ENCODE data around the gene PPBP.

DNA sequence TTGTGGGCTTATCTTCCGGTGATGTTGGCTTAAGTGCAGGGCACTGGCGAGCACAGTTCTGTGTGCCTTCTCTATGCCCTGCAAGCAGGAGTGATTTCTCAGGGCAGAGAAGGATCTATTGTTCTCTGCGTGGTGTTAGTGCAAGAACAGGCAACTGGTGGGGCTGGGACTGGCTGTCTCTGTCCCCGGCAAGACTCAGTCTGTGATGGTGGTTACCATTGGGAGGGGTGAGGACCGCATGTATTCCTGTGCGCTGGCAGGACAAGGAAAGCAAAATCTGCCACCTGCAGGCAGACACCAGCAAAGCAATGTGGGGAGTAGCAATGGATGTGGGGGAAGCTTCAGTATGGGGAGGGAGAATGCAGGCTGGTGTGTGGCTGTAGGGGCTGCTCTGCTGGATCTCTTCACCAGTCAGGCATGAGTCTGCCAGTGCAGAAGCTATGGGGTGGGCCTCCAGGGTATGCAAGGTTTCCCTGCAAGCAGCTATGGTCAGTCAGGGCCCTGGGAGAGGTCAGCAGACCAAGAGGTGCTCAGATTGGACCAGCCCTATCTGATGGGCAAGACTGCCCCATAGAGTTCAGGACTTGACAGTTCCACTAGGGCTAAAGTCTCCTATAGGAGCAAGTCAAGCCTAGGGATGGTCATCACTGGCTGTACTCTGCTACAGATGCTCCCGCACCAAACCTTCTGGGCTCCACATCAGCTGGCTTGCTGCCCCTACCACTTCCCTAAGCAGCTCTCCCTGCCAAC, 23.0 kb downstream of the PPBP start:
- TF ChIP-seq, protein P1, sequence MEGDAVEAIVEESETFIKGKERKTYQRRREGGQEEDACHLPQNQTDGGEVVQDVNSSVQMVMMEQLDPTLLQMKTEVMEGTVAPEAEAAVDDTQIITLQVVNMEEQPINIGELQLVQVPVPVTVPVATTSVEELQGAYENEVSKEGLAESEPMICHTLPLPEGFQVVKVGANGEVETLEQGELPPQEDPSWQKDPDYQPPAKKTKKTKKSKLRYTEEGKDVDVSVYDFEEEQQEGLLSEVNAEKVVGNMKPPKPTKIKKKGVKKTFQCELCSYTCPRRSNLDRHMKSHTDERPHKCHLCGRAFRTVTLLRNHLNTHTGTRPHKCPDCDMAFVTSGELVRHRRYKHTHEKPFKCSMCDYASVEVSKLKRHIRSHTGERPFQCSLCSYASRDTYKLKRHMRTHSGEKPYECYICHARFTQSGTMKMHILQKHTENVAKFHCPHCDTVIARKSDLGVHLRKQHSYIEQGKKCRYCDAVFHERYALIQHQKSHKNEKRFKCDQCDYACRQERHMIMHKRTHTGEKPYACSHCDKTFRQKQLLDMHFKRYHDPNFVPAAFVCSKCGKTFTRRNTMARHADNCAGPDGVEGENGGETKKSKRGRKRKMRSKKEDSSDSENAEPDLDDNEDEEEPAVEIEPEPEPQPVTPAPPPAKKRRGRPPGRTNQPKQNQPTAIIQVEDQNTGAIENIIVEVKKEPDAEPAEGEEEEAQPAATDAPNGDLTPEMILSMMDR (IDR thresholded peaks at IDR 0.05; ENCODE audit: poor library complexity, severe bottlenecking) = no peak
- no peak for TF ChIP-seq TAF1 (IDR thresholded peaks at IDR 0.05; ENCODE audit: low read depth)
- no peak for TF ChIP-seq EZH2 (IDR thresholded peaks at IDR 0.05; ENCODE audit: borderline replicate concordance, insufficient read depth, low read length, poor library complexity, severe bottlenecking)
- no peak for TF ChIP-seq POLR2AphosphoS5 (IDR thresholded peaks at IDR 0.05)
- TF ChIP-seq RAD21 (conservative IDR thresholded peaks at IDR 0.05) = no peak
